GM21423 (cell line): ENCODE measurements around the gene SHOC2.

Source experiments
- ATAC-seq: cut with Tn5 transposase; IDR thresholded peaks from one replicate; pipeline ENCODE4 v1.9.1; 2021; ENCODE audit warnings: mild to moderate bottlenecking, moderate library complexity; ENCODE audit not compliant: unreplicated experiment

SHOC2 gene

DNA sequence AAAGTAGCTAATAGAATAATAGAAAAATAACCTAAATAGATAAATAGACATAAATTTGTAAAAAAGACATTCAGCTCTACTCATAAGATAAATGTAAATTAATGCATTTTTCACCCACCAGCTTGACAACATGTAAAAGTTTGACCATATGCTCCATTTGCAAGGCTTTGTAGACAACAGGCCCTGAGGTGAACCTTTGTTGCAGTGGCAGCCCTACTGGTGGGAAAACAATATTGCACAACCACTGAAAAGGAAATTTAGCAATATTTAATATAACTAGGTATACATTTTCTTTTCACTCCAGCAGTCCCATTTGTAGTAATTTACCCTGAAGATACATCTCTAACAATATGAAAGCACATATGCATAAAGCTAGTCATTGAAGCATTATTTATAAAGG lies 118.5 kb downstream of the SHOC2 start:
- no peak for ATAC-seq

DNA sequence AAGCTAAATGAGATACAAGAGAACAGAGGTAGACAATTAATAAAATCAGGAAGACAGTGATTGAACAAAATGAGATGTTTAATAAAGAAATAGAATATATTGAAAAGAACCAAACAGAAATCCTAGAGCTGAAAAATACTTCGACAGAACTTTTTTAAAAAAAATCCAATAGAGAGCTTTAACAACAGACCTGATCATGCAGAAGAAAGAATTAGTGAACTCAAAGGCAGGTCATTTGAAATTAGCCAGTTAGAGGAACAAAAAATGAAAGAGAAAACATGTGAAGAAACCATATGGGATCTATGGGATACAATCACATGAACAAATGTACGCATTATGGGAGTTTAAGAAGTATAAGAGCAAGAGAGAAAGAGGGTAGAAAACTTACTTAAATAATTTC lies 120.1 kb downstream of the SHOC2 start:
- ATAC-seq: no peak

DNA sequence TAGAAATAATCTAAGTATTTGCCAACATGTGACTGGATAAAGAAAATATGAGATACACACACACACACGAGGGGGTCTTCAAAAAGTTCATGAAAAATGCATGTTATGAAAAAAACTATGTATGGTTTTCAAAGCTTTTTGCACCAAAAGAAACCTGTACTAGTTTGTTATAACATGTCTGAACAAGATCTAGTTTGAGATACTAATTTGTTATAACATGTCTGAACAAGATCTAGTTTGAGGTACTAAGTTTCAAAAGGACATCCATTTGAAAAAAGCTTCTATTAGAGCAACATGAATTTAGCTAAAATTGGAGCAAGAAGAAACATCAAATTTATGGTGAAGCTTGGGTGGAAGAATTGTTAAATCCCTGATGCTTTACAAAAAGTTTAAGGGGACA lies 137.6 kb downstream of the SHOC2 start:
- no peak for ATAC-seq
